Stimulated activated naive CD8-positive, alpha-beta T cell treated with anti-CD3 and anti-CD28 coated beads, Interleukin-15, amount 100 ng/mL, for 72 hours (primary cell): Measurements from ENCODE around the gene ARHGDIB.

Source experiments
- ATAC-seq: fragments of 150-1000 bp; cut with Tn5 transposase; 2 replicates; pipeline ENCODE4 v1.10.0; 2021; ENCODE audit warnings: mild to moderate bottlenecking, moderate library complexity
- DNase-seq, 2 donors: peaks; one replicate each; pipeline ENCODE4 v3.0.0; 2021 to 2022
- H3K27ac Mint-ChIP-seq, 2 donors: one replicate each; pipeline ENCODE4 v1.8.0; 2022; ENCODE audit warnings: mild to moderate bottlenecking in 2 of 2, mixed read lengths in 2 of 2, moderate library complexity in 2 of 2
- H3K27me3 Mint-ChIP-seq: one replicate; pipeline ENCODE4 v1.8.0; 2022; ENCODE audit warnings: mixed read lengths
- H3K4me1 Mint-ChIP-seq: one replicate; pipeline ENCODE4 v1.8.0; 2022; ENCODE audit warnings: mild to moderate bottlenecking, mixed read lengths
- H3K4me3 Mint-ChIP-seq, 2 donors: one replicate each; pipeline ENCODE4 v1.8.0; 2022; ENCODE audit warnings: mild to moderate bottlenecking in 2 of 2, mixed read lengths in 2 of 2, moderate library complexity in 1 of 2
- H3K9me3 Mint-ChIP-seq, 2 donors: one replicate each; pipeline ENCODE4 v1.8.0; 2022; ENCODE audit warnings: mixed read lengths in 2 of 2

Gene ARHGDIB

DNA sequence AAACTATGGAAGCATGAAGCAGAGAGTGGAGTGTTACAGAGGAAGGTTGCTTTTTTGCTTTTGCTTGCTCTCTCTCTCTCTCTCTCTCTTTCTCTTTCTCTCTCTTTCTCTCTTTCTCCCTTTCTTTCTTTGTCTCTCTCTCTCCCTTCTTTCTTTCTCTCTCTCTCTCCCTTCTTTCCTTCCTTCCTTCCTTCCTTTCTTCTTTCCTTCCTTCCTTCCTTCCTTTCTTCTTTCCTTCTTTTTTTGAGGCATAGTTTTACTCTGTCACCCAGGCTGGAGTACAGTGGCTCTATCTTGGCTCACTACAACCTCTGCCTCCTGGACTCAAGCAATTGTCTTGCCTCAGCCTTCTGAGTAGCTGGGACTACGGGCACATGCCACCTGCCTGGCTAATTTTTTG lies 7.6 kb downstream of the ARHGDIB start:
- Mint-ChIP-seq H3K27ac (peak overlapping the region; percentile 57 to 100), H3K4me3 (peak overlapping the region; percentile 69 to 95), H3K9me3 (no peaks in the 10 kb centered on the region), H3K4me1 (peaks cover 78% of the 10 kb centered on the region), H3K27me3 (no peaks in the 10 kb centered on the region)
- DNase-seq (no peak), ATAC-seq (no peak)

DNA sequence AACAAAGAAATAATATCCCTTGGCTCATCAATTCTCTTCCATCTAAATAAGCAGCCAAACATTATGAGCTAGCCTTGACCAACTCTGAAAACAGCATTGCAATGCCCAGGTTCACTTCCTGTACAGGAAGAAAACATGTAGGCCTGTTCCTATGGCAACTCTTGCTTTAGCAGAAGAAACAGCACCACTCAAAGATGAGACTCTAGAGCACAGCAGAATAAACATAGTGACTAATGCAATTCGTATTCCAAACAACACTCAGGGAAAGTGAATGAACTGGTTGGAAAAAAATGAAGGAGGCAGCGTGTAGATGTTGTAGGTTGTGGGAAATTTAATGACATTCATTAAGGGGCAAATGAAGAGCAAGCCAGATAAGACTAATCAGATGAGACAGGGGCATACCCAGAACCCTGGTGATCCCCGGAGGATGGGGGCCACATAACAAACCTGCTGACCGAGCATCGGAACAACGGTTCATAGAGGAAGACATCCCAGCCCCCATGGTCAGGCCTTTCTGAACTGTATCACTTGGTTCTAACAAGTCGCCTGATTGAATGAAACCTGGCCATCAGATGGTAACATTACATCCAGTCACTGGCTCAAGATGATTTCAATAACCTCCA lies 9.0 kb downstream of the ARHGDIB start:
- Mint-ChIP-seq H3K9me3 (no peaks in the 10 kb centered on the region), H3K4me3 (peak overlapping the region; percentile 78 to 95), H3K4me1 (peaks cover 78% of the 10 kb centered on the region), H3K27ac (peak overlapping the region; percentile 94 to 100), H3K27me3 (no peaks in the 10 kb centered on the region)
- peak; percentile 36 to 68 for DNase-seq
- ATAC-seq: peak; percentile 77

DNA sequence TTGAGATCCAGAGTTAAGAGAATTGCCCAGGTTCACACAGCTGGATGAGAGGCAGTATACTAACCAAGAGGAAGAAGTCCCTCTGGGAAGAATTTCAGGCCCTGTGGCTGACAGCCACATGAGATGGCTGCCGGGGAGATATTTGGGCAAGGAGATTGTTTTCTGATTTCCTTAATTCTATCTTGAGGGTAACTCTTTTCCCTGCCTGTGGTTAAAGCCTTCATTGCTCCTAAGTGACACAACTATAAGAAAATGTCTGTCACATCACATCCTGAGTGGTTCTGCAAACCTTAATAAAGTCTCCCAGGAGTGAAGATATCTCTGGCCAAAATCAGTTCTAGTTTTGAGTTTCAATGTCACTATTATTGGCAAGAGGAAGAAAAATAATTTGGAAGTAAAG lies 9.6 kb downstream of the ARHGDIB start:
- Mint-ChIP-seq H3K27ac (peak overlapping the region; percentile 94 to 100), H3K4me3 (peak overlapping the region; percentile 78 to 95), H3K27me3 (no peaks in the 10 kb centered on the region), H3K4me1 (peaks cover 78% of the 10 kb centered on the region), H3K9me3 (no peaks in the 10 kb centered on the region)
- no peak for ATAC-seq
- no peak for DNase-seq

DNA sequence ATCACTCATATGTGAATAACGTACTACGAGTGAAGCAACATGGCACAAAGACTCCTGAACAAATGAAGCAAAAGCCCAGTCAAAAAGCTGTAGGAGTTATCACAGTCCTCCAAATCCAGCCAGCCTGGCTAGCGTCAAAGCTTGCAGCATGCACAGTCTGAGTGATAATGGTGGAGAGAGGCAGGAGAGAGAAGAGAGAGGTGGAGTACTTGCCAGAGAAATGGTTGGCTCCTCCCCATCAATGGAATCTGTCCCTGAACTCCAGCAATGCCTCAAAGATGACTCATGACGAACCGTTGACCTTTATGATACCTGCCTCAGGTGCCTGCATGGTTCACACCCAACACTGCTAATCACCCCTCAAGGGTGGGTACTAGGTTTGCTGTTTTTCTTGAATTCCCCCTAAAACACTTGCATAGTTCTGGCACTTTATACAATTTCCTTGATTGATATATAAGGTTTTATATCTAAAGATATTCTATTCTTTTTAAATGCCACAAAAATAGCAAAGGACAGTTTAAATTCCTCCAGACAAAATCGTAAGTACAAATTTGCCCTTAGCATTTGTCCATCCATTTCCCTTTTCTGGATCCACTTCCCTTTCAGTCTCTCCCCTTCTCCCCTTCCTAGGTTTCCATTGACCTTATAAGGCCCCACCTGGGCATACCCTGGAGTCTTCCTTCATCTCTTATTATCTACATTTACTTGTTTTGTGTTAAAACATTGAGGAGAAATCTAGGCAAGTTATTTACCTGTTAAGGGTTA lies 10.2 kb downstream of the ARHGDIB start:
- Mint-ChIP-seq H3K27me3 (no peaks in the 10 kb centered on the region), H3K4me3 (peak overlapping the region; percentile 78 to 95), H3K27ac (peak overlapping the region; percentile 91 to 100), H3K9me3 (no peaks in the 10 kb centered on the region), H3K4me1 (peaks cover 81% of the 10 kb centered on the region)
- DNase-seq (peak in 1 of 2 donors; percentile 20), ATAC-seq (no peak)

DNA sequence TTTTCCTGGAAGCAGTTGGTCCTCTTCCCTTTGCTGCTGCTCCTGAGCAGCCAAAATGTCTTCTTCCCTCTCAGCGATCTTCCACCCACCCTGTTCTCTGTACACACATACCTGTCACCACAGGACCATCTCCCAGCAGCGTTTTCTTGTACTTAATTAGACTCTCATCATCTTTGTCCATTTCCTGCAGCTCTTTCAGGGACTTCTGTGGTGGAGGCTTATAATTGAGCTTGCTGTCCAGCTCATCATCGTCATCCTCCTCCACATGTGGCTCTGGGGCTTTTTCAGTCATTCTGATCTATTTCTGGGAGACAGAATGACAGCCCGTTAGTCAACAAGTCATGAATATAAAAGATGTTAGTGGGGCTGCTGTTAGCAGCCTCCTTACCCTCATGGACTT lies 11.0 kb downstream of the ARHGDIB start:
- Mint-ChIP-seq H3K27ac (peak overlapping the region; percentile 0 to 100), H3K4me3 (peak overlapping the region; percentile 55 to 95), H3K4me1 (peaks cover 86% of the 10 kb centered on the region), H3K9me3 (no peaks in the 10 kb centered on the region), H3K27me3 (no peaks in the 10 kb centered on the region)
- ATAC-seq (peak; percentile 50), DNase-seq (peak in 1 of 2 donors; percentile 58)

DNA sequence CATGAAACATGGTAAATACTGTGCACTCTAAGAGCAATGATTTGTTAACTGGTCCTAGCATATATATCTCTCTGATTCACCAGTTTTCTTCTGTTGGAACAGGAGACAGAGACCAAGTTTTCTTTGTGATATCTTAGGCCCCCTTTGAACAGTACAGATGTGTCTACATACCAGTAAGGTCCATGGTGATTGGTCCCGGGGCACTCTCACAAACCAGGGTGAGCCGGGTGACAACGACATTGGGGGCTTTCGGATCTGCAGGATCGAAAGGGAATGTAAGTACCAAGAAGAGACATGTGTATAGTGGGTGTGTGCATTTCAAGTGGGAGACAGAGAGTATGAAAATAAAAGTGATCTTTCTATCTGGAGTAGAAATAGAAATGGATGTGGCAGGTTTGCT lies 11.8 kb downstream of the ARHGDIB start:
- no peak for ATAC-seq
- no peaks in the 10 kb centered on the region for H3K27me3 Mint-ChIP-seq
- H3K4me1 Mint-ChIP-seq: peaks cover 93% of the 10 kb centered on the region
- peak overlapping the region; percentile 55 to 95 for H3K4me3 Mint-ChIP-seq
- no peaks in the 10 kb centered on the region for H3K9me3 Mint-ChIP-seq
- peak in 1 of 2 donors; percentile 47 for DNase-seq
- H3K27ac Mint-ChIP-seq: peak overlapping the region; percentile 56 to 100

DNA sequence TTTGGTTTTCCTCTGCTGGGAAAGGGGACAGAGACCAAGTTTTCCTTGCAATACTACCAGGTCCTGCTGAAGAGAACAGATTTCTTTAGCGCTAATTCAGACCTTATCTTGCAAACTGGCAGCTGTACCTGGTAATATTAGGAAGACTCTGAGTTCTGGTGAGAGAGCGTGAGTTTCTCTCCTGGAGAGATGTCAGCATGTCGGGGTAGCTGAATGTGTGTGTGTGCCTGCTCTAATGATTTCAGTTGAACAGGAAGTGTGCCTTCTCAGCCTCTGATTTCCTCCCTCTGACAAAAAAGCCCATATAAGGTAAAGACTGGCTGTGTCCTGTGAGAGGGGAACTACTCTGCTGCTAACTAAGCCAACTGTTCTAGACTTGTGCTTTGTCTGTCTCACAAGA lies 12.7 kb downstream of the ARHGDIB start:
- peak; percentile 88 for ATAC-seq
- Mint-ChIP-seq H3K27ac (peak overlapping the region; percentile 85 to 100), H3K4me1 (peaks cover 87% of the 10 kb centered on the region), H3K9me3 (no peaks in the 10 kb centered on the region), H3K27me3 (no peaks in the 10 kb centered on the region), H3K4me3 (peak overlapping the region; percentile 81 to 95)
- peak; percentile 43 to 64 for DNase-seq

DNA sequence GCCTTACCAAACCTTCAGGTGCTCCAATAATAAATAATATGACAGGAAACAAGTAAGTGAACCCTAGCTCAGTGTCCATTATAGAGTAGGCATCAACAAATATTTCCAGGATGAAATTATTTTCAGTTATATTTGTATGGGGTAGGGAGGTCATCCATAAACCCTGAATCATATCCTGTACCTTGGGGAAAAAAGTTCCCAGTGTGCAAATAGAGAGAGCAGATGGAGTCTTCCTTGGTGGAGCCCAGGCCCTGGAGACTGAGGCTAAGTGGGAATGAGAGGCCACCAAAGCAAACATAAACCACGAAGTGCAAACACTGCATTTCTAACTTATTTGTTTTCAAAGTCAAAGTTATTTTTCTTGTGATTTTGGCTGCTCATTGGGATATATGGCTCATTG lies 14.5 kb downstream of the ARHGDIB start:
- no peak for DNase-seq
- ATAC-seq: no peak
- H3K27ac Mint-ChIP-seq: peak overlapping the region in 1 of 2 donors; percentile 88
- H3K4me1 Mint-ChIP-seq: peaks cover 70% of the 10 kb centered on the region
- no peaks in the 10 kb centered on the region for H3K9me3 Mint-ChIP-seq
- peak overlapping the region; percentile 67 to 95 for H3K4me3 Mint-ChIP-seq
- no peaks in the 10 kb centered on the region for H3K27me3 Mint-ChIP-seq

DNA sequence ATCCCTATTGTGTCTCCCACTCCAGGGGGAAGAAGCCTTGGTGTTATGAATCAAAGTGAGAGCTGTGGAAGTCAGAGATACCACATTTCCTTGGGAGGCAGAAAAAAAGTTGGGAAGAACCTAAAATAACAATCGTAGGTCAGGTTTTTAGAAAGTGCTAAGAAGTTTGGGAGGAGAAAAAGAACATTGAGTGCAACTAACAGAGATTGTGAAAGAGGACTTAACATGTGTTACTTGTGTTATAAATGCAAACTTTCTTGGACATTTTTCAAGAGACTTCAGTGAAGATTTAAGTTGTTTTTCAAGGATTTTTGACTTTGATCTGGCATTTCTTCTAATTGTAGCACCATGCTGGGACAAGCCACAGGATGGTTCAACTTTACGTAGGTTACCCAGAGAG lies 15.2 kb downstream of the ARHGDIB start:
- H3K27ac Mint-ChIP-seq: peak overlapping the region; percentile 49 to 88

DNA sequence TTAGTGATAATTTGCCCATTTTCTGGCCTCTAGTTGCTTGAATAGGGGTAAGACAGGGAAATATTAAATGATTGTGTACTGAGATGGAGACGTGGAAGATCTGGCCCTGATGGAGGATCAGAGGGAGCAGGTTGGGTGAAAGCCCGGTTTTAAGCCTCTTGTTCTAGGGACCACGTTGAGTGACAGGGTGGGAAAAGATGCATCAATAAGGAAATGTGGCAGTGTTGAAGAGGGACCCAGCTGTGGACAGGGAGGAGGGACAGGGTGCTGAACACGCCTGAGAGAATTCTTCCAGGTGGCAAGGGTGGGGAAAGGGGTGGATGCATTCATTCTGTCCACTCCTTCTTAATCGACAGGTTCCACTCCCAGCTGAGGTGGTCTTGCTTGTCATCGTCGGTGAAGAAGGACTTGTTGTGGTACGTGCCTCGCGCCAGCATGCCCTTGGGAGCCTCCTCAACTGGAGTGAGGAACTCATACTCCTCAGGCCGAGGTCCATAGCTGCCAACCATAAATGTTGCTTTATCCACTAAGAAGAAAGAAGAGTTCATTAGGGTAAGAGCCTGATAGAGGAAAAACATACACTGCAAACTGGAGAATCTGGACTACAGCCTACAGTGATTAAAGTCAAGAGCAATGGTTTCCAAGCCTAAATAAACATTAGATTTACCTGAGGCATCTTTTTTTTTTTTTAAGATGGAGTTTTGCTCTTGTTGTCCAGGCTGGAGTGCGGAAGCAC lies 19.0 kb downstream of the ARHGDIB start:
- Mint-ChIP-seq H3K4me1 (peaks cover 53% of the 10 kb centered on the region), H3K4me3 (no peak overlapping the region), H3K9me3 (no peaks in the 10 kb centered on the region), H3K27me3 (no peaks in the 10 kb centered on the region), H3K27ac (no peak overlapping the region)
- DNase-seq: no peak
- ATAC-seq: no peak

More for the DNA sequence above, 15.2 kb downstream of the ARHGDIB start:
- H3K4me3 Mint-ChIP-seq: peak overlapping the region in 1 of 2 donors; percentile 95
- no peaks in the 10 kb centered on the region for H3K27me3 Mint-ChIP-seq
- H3K4me1 Mint-ChIP-seq: peaks cover 63% of the 10 kb centered on the region
- ATAC-seq (no peak), DNase-seq (no peak)
- no peaks in the 10 kb centered on the region for H3K9me3 Mint-ChIP-seq

DNA sequence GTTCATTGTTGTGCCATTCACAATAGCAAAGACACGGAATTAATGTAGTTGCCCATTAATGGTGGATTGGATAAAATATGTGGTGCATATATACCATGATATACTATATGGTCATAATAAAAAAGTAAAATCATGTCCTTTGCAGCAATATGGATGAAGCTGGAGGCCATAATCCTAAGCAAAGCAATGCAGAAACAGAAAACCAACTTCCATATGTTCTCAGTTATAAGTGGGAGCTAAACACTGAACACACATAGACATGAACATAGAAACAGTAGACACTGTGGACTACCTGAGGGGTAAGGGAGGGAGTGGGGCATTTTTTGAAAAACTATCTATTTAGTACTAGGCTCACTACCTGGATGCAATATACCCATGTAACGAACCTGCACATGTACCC lies 20.0 kb downstream of the ARHGDIB start:
- Mint-ChIP-seq H3K27ac (no peak overlapping the region), H3K27me3 (no peaks in the 10 kb centered on the region), H3K4me3 (no peak overlapping the region), H3K4me1 (peaks cover 51% of the 10 kb centered on the region), H3K9me3 (no peaks in the 10 kb centered on the region)
- DNase-seq (no peak), ATAC-seq (no peak)

DNA sequence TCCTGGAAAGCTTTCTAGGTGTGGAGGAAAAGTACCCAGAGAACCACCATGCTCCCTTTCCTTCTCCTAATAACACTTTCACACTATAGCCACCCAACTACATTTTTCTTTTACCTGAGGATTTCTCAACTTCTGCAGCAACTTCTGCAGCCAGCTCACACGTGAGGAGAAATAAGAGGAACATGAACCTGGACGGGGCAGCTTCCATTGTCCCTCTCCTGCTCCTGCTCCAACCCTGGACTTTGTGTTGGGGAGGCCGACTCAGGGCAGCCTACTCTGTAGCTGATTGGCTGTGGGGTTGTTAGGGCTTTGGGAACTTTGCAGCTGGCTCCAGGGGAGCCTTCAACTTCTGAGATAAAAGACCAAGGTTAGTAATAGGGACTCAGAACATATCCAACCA lies 23.1 kb downstream of the ARHGDIB start, which contains the start of gene ERP27:
TSS of gene ERP27 (minus strand) at position 237 of the 400 bp plus-strand sequence. CDS start at position 208, 29 bp downstream.
- H3K27me3 Mint-ChIP-seq: no peaks in the 10 kb centered on the region
- no peak for ATAC-seq
- no peaks in the 10 kb centered on the region for H3K9me3 Mint-ChIP-seq
- peak within 1 kb of the TSS; percentile 5 to 77 for H3K27ac Mint-ChIP-seq
- no peak for DNase-seq
- no peak within 1 kb of the TSS for H3K4me3 Mint-ChIP-seq
- H3K4me1 Mint-ChIP-seq: peaks cover 42% of the 10 kb centered on the region

DNA sequence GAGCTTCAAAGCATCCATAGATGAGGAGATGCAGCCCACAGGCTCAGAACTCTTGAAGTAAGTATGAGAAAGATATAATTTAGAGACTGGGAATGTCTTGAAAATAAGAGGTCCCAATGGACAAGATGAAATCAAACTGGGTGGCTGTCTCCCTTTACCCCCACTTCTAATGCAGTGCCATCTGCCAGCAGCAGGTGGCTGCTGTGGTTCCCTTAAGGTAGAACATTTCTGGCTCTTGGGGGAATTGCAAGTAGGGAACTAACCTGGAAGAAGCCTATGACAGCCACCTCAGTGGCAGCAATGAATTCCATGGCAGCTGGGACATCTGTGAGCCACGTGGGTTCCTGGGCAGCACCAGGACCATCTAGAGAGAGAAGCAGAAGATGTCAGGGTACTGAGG lies 23.7 kb downstream of the ARHGDIB start:
- H3K4me3 Mint-ChIP-seq: no peak overlapping the region
- H3K27ac Mint-ChIP-seq: peak overlapping the region; percentile 5 to 77

DNA sequence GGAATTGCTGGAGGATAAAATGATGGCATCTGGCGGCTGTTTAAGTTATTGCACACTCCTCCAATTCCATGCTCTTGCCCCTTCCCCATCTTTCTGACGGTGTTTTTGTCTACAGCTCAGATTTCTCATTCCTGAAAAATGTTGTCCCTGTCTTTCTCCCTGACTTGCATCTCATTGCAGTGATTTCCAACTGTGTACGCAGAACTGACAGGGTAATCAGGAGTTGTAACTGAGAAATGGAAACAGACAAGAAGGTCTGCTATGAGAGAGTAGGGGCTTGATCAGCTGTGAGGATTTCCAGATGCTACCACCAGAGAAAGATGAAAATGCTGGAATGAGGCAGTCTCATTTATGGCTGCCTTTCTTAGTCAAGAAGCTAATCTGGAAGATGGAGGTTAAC lies 24.4 kb downstream of the ARHGDIB start:
- Mint-ChIP-seq H3K27me3 (no peaks in the 10 kb centered on the region), H3K4me3 (no peak overlapping the region), H3K27ac (no peak overlapping the region), H3K9me3 (no peaks in the 10 kb centered on the region), H3K4me1 (peaks cover 47% of the 10 kb centered on the region)
- ATAC-seq: no peak
- DNase-seq: no peak

More for the DNA sequence above, 23.7 kb downstream of the ARHGDIB start:
- Mint-ChIP-seq H3K27me3 (no peaks in the 10 kb centered on the region), H3K4me1 (peaks cover 47% of the 10 kb centered on the region), H3K9me3 (no peaks in the 10 kb centered on the region)
- DNase-seq: no peak
- peak; percentile 41 for ATAC-seq

DNA sequence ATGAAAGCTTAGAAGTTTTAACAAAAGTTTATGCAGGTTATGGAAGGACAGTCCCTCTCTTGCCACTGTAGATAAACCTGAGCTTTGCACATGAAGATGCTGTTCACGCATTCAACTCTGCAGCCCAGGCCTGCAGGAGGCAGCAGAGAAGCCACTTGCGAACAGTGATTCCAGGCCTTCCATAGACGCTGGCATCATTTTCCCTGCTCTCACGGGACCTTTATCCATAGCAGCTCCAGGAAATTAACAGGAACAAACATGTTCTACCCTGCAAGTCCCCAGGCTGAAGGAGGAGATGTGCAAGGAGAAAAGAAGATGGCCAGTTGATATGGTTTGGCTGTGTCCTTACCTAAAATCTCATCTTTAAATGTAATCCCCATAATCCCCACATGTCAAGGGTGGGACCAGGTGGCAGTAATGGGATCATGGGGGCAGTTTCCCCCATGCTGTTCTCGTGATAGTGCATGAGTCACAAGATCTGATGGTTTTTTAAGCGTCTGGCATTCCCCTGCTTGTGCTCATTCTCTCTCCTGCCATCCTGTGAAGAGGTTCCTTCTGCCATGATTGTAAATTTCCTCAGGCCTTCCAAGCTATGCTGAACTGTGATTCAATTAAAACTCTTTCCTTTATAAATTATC lies 25.1 kb downstream of the ARHGDIB start:
- Mint-ChIP-seq H3K9me3 (no peaks in the 10 kb centered on the region), H3K27me3 (no peaks in the 10 kb centered on the region), H3K4me3 (no peak overlapping the region), H3K4me1 (peaks cover 47% of the 10 kb centered on the region), H3K27ac (peak overlapping the region in 1 of 2 donors; percentile 43)
- ATAC-seq: no peak
- no peak for DNase-seq
